GM20000 (cell line): ENCODE data around the gene KRTAP12-2.
"Not testable (repeated sequence)": the region's sequence is repeated elsewhere in the genome, so short reads cannot be mapped to it uniquely, and the experiment has no call there.

Experiments used
- DNase-seq: peaks from one replicate; pipeline ENCODE4 v3.0.0; 2012; ENCODE audit warnings: low spot score
- TF ChIP-seq, protein P1 (sequence below): IDR thresholded peaks from 2 replicates; pipeline ENCODE4 v1.5.1; 2012; ENCODE audit warnings: mild to moderate bottlenecking, control low read depth; ENCODE audit errors: extremely low read depth, missing control alignments

The KRTAP12-2 gene

GRCh38 chr21:44628707-44629391, 37.9 kb downstream of the KRTAP12-2 start:
- TF ChIP-seq, protein P1, sequence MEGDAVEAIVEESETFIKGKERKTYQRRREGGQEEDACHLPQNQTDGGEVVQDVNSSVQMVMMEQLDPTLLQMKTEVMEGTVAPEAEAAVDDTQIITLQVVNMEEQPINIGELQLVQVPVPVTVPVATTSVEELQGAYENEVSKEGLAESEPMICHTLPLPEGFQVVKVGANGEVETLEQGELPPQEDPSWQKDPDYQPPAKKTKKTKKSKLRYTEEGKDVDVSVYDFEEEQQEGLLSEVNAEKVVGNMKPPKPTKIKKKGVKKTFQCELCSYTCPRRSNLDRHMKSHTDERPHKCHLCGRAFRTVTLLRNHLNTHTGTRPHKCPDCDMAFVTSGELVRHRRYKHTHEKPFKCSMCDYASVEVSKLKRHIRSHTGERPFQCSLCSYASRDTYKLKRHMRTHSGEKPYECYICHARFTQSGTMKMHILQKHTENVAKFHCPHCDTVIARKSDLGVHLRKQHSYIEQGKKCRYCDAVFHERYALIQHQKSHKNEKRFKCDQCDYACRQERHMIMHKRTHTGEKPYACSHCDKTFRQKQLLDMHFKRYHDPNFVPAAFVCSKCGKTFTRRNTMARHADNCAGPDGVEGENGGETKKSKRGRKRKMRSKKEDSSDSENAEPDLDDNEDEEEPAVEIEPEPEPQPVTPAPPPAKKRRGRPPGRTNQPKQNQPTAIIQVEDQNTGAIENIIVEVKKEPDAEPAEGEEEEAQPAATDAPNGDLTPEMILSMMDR, result no peak
- no peak for DNase-seq

DNA sequence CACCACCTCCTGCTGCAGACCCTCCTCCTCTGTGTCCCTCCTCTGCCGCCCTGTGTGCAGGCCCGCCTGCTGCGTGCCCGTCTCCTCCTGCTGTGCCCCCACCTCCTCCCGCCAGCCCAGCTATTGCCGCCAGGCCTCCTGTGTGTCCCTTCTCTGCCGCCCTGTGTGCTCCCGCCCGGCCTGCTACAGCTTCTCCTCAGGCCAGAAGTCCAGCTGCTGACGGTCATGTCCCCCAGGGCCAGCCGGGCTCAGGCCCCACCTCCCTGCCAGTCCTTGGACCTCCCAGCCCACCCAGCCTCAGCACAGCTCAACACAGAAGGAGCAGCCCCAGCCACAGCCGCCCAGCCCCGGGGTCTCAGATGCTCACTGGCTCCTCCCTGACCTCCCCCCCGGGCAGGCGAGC, 38.9 kb downstream of the KRTAP12-2 start:
- not testable (repeated sequence) for DNase-seq

DNA sequence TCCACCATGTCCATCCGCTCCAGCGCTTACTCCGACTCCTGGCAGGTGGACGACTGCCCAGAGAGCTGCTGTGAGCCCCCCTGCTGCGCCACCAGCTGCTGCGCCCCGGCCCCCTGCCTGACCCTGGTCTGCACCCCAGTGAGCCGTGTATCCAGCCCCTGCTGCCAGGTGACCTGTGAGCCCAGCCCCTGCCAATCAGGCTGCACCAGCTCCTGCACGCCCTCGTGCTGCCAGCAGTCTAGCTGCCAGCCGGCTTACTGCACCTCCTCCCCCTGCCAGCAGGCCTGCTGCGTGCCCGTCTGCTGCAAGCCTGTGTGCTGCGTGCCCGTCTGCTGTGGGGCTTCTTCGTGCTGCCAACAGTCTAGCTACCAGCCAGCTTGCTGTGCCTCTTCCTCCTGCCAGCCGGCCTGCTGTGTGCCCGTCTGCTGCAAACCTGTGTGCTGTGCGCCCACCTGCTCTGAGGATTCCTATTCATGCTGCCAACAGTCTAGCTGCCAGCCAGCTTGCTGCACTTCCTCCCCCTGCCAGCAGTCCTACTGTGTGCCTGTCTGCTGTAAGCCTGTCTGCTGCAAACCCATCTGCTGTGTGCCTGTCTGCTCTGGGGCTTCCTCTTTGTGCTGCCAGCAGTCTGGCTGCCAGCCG, 39.4 kb downstream of the KRTAP12-2 start:
- DNase-seq, result not testable (repeated sequence)

DNA sequence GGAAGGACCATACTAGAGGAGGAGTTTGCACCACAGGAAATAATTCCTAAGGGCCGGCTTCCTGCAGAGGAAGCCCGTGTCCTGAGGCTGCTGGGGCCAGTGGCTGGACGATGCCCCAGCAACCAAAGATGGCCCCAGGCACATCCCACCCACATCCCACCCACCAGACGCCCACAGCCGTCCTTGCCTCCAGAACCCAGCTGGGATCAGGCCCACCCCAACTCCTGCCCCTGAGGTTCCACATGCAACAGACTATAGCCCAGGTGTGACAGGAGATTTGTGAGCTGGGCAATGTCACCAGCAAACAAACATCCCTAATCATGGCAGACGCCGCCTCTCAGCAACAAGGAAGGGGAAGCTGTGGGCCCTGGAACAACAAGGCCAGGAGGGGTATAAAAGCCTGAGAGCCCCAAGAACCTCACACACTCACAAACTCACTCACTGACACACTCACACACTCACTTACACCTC, 40.0 kb downstream of the KRTAP12-2 start, which contains the start of gene KRTAP10-9:
Gene KRTAP10-9 (plus strand): TSS at position 421 of the 471 bp plus-strand sequence. CDS start 79 bp downstream, outside the sequence.
- DNase-seq, result no peak
- TF ChIP-seq, protein P1, result no peak

- DNase-seq, result no peak
- TF ChIP-seq, protein P1, result no peak
Measured at GRCh38 chr21:44626262-44626661, 40.5 kb downstream of the KRTAP12-2 start.

- no peak for DNase-seq
- TF ChIP-seq, protein P1, result no peak
Measured at GRCh38 chr21:44625756-44626155, 41.0 kb downstream of the KRTAP12-2 start.

- no peak for DNase-seq
- TF ChIP-seq, protein P1, result no peak
Measured at GRCh38 chr21:44623575-44623974, 43.2 kb downstream of the KRTAP12-2 start.

DNA sequence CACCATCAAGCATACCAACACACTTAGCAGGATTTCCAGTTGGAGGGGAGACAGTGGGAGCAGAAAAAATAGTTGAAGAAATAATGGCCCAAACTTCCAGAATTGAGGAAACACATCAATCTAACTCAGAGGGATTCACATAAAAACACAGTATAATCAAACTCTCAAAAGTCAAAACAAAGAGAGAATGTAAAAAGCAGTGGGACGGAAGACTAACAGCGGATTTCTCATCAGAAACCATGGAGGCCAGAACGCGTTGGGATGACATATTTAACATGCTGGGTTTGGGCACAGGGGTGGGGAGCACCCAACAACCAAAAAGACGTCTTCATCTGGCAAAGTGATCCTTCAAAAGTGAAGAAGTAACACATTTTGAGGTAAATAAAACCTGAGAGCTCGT, 46.8 kb downstream of the KRTAP12-2 start:
- TF ChIP-seq, protein P1, result no peak

More for the DNA sequence above, 46.8 kb downstream of the KRTAP12-2 start:
- DNase-seq, result no peak
